IMR-90 (cell line): ENCODE measurements around the gene KLHL17. TPM values are rescaled to one million over a fixed set of nuclear protein-coding genes. Genes with fewer than 3 reads are reported as not detected.

Source experiments
- ATAC-seq: fragments of 200-7000 bp; cut with Tn5 transposase; 2 replicates; pipeline ENCODE4 v1.9.1; 2020; ENCODE audit warnings: low read depth, mild to moderate bottlenecking, moderate library complexity
- BruUV-seq: library from RNA; stranded (reverse); fragments of 400-500 nt; replicated peaks from 2 replicates; lab custom pipeline; 2021; lab: Mats Ljungman, UMichigan
- CTCF ChIA-PET: fragments of 300-600 bp; formaldehyde crosslinking; extraction: SDS; loops from one replicate; lab custom pipeline; 2021; ENCODE audit warnings: antibody characterized with exemption; lab: Yijun Ruan, JAX
- POLR2A ChIA-PET: fragments of 300-600 bp; sonication (Branson Sonifier 250); formaldehyde crosslinking; loops from one replicate; lab custom pipeline; 2022; ENCODE audit warnings: antibody characterized with exemption; ENCODE audit not compliant: unreplicated experiment; lab: Charles Lee
- DNase-seq: peaks from one replicate; pipeline ENCODE4 v3.0.0; 2013
- H2AFZ ChIP-seq: replicated peaks from 2 replicates; pipeline ENCODE3; 2013; ENCODE audit warnings: low read length, mild to moderate bottlenecking; ENCODE audit not compliant: poor library complexity
- H2AK5ac ChIP-seq: 2 replicates; pipeline ENCODE4 v1.6.1; 2013; ENCODE audit warnings: low read depth, low read length, inconsistent platforms
- H2AK9ac ChIP-seq: replicated peaks from 2 replicates; pipeline ENCODE3; 2013; ENCODE audit warnings: mild to moderate bottlenecking, low read depth, low read length, moderate library complexity; ENCODE audit not compliant: poor library complexity
- H2BK120ac ChIP-seq: 2 replicates; pipeline ENCODE4 v1.6.1; 2013; ENCODE audit warnings: low read depth, low read length, inconsistent platforms
- H2BK15ac ChIP-seq: 3 replicates; pipeline ENCODE4 v1.6.1; 2013; ENCODE audit warnings: low read depth, low read length, inconsistent platforms
- H2BK20ac ChIP-seq: 2 replicates; pipeline ENCODE4 v1.6.1; 2013; ENCODE audit warnings: low read depth, mild to moderate bottlenecking, inconsistent platforms, low read length, moderate library complexity
- H2BK5ac ChIP-seq: 2 replicates; pipeline ENCODE4 v1.6.1; 2013; ENCODE audit warnings: mild to moderate bottlenecking, low read depth, low read length, inconsistent platforms; ENCODE audit not compliant: poor library complexity, severe bottlenecking
- H3K14ac ChIP-seq: replicated peaks from 2 replicates; pipeline ENCODE4 v1.6.1; 2013; ENCODE audit warnings: low read depth, low read length, inconsistent platforms
- H3K18ac ChIP-seq: 2 replicates; pipeline ENCODE4 v1.6.1; 2013; ENCODE audit warnings: low read depth, low read length, control low read depth
- H3K23ac ChIP-seq: 2 replicates; pipeline ENCODE4 v1.6.1; 2013; ENCODE audit warnings: low read depth, low read length, inconsistent platforms
- H3K27ac ChIP-seq: 2 replicates; pipeline ENCODE4 v1.5.1; 2013; ENCODE audit warnings: mild to moderate bottlenecking, control low read depth, low read length; ENCODE audit not compliant: insufficient read depth
- H3K27me3 ChIP-seq: 2 replicates; pipeline ENCODE4 v1.6.1; 2013; ENCODE audit warnings: low read length; ENCODE audit not compliant: control insufficient read depth, insufficient read depth
- H3K36me3 ChIP-seq: 2 replicates; pipeline ENCODE4 v1.6.1; 2013; ENCODE audit warnings: low read length, mixed read lengths; ENCODE audit not compliant: control insufficient read depth, insufficient read depth
- H3K4ac ChIP-seq: 2 replicates; pipeline ENCODE4 v1.6.1; 2013; ENCODE audit warnings: low read depth, low read length, inconsistent platforms
- H3K4me1 ChIP-seq: 2 replicates; pipeline ENCODE4 v1.6.1; 2013; ENCODE audit warnings: low read length, mixed read lengths; ENCODE audit not compliant: control insufficient read depth, insufficient read depth
- H3K4me2 ChIP-seq: 2 replicates; pipeline ENCODE4 v1.6.1; 2013; ENCODE audit warnings: low read depth, mild to moderate bottlenecking, control low read depth, low read length, moderate library complexity
- H3K4me3 ChIP-seq: 2 replicates; pipeline ENCODE4 v1.5.1; 2013; ENCODE audit warnings: low read depth, mild to moderate bottlenecking, control low read depth, low read length, moderate library complexity; ENCODE audit not compliant: insufficient read depth
- H3K56ac ChIP-seq: 2 replicates; pipeline ENCODE4 v1.6.1; 2013; ENCODE audit warnings: low read length, inconsistent platforms; ENCODE audit not compliant: insufficient read depth; ENCODE audit errors: extremely low read depth
- H3K79me1 ChIP-seq, 2 experiments: 2 replicates each; pipeline ENCODE4 v1.6.1; 2013; ENCODE audit warnings: low read length in 2 of 2, inconsistent platforms in 1 of 2, low read depth in 1 of 2
- H3K9ac ChIP-seq: 2 replicates; pipeline ENCODE4 v1.6.1; 2013; ENCODE audit warnings: low read depth, low read length, control low read depth
- H3K9me1 ChIP-seq: 2 replicates; pipeline ENCODE4 v1.6.1; 2013; ENCODE audit warnings: low read length, inconsistent platforms; ENCODE audit not compliant: insufficient read depth
- H3K9me3 ChIP-seq: 2 replicates; pipeline ENCODE4 v1.6.1; 2013; ENCODE audit warnings: low read length; ENCODE audit not compliant: control insufficient read depth, insufficient read depth
- H4K20me1 ChIP-seq: 2 replicates; pipeline ENCODE4 v1.6.1; 2013; ENCODE audit warnings: low read length, inconsistent platforms; ENCODE audit not compliant: insufficient read depth
- H4K5ac ChIP-seq: 2 replicates; pipeline ENCODE4 v1.6.1; 2013; ENCODE audit warnings: mild to moderate bottlenecking, low read depth, low read length, control low read depth
- H4K8ac ChIP-seq, 2 experiments: 2 replicates each; pipeline ENCODE4 v1.6.1; 2013; ENCODE audit warnings: low read depth in 2 of 2, low read length in 2 of 2, control low read depth in 1 of 2, inconsistent platforms in 1 of 2
- H4K91ac ChIP-seq: 2 replicates; pipeline ENCODE4 v1.6.1; 2013; ENCODE audit warnings: low read depth, low read length, inconsistent platforms; ENCODE audit not compliant: insufficient read depth
- BHLHE40 ChIP-seq: fragments of 150-350 bp; IDR thresholded peaks from 2 replicates; pipeline ENCODE4 v1.6.1; 2016; ENCODE audit warnings: mild to moderate bottlenecking, low read depth, low read length
- MAZ ChIP-seq: IDR thresholded peaks from 2 replicates; pipeline ENCODE4 v1.6.1; 2012; ENCODE audit warnings: low read depth, mild to moderate bottlenecking, low read length, improper control_type of control experiment, moderate library complexity, borderline replicate concordance
- POLR2A ChIP-seq: IDR thresholded peaks from 2 replicates; pipeline ENCODE4 v1.6.1; 2012; ENCODE audit warnings: mild to moderate bottlenecking, low read depth, low read length
- RCOR1 ChIP-seq: IDR thresholded peaks from 2 replicates; pipeline ENCODE4 v1.6.1; 2012; ENCODE audit warnings: mild to moderate bottlenecking, low read length, improper control_type of control experiment; ENCODE audit not compliant: insufficient replicate concordance
- WGBS, 2 experiments: methylation state at CpG; one replicate each; pipeline versions ENCODE4 v1.1.5 to v1.1.7; 2013; ENCODE audit warnings: missing lambda C conversion rate in 2 of 2; ENCODE audit not compliant: insufficient read length in 1 of 2; ENCODE audit errors: extremely low coverage in 2 of 2; 5-methylcytosine and 5-hydroxymethylcytosine counted together
- dilution Hi-C: fragments of 300-500 bp; cut with HindIII; formaldehyde crosslinking; loops from one replicate; pipeline ENCODE4 v1.14.3; 2018; ENCODE audit warnings: low sequenced_read_pairs; ENCODE audit not compliant: unreplicated experiment
- in situ Hi-C: fragments of 300-500 bp; cut with MboI; formaldehyde crosslinking; loops from 3 replicates; pipeline ENCODE4 v1.14.3; 2019; ENCODE audit warnings: low sequenced_read_pairs, inconsistent platforms, mixed read lengths
- intact Hi-C: fragments of 100-400 bp; cut with micrococcal nuclease; formaldehyde crosslinking; loops from 2 replicates; pipeline ENCODE4 v1.10.0; 2022
- polyA plus RNA-seq, 3 experiments: library from polyadenylated mRNA; depleted of rRNA; stranded (reverse); fragments of >200 nt; gene quantifications; 2 replicates each; pipeline ENCODE4 v1.2.3, GENCODE V29; 2012; ENCODE audit warnings: low replicate concordance in 1 of 3
- total RNA-seq: library from RNA; depleted of rRNA; stranded (reverse); fragments of >200 nt; gene quantifications from 2 replicates; pipeline ENCODE4 v1.2.3, GENCODE V29; 2012

KLHL17 gene
- total and polyA plus RNA-seq, 2 of the 4 experiments (the other 2 are of a cell fraction), result 3.4 to 41.0 TPM

DNA sequence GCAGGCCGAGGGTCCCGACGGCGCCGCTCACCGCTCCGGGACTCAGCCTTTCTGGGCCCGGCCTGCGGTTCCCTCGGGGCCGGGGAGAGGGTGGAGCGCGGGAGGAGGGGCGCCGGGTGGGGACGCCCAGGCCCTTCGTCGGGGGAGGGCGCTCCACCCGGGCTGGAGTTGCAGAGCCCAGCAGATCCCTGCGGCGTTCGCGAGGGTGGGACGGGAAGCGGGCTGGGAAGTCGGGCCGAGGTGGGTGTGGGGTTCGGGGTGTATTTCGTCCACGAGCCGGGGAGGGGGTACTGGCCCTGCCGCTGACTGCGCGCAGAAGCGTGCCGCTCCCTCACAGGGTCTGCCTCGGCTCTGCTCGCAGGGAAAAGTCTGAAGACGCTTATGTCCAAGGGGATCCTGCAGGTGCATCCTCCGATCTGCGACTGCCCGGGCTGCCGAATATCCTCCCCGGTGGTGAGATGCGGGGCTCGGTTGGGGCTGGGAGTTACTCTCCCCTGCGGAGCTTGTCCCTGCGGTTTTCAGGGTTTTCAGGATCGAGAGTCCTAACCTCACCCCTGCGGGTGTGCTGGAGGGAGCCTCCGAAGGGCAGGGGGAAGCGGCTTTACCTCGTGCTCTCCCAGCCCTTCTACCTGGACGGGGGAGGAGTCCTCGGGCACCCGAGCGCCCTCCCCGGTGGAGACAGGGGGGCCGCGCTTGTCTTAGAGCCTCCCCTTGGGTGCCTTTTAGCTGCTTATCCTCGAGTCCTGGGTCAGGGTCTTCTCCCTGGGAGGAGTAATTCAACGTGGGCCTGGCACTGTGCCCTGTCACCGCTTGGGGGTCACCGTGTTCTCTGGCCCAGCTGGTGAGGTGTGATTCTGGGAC, 34.6 kb upstream of the KLHL17 start:
- DNase-seq (peak; percentile 28), ATAC-seq (peak; percentile 56)
- Histone ChIP-seq H3K18ac (no peak overlapping the region), H3K9ac (peak overlapping the region; percentile 37; the same call in 1 of the 2 replicates), H3K79me1 (peaks cover 4 to 20% of the 10 kb centered on the region in 2 experiments; a peak in 2 of 4 replicates), H4K20me1 (peaks cover 3% of the 10 kb centered on the region), H4K8ac (no peak overlapping the region), H2AFZ (peak overlapping the region; percentile 80), H3K23ac (no peak overlapping the region), H3K4me3 (peak overlapping the region; percentile 59), H2BK20ac (no peak overlapping the region), H3K4me1 (peaks cover 11% of the 10 kb centered on the region), H2AK5ac (no peak overlapping the region; the same call in 1 of the 2 replicates), H3K14ac (no peak overlapping the region), H3K4ac (no peak overlapping the region; the same call in 1 of the 2 replicates), H3K27me3 (no peaks in the 10 kb centered on the region), H4K5ac (no peak overlapping the region), H3K9me1 (peaks cover 5% of the 10 kb centered on the region), H2AK9ac (peak overlapping the region; percentile 55), H3K9me3 (no peaks in the 10 kb centered on the region), H3K56ac (no peak overlapping the region), H4K91ac (no peak overlapping the region), H3K36me3 (peaks cover 9% of the 10 kb centered on the region), H2BK15ac (no peak overlapping the region), H3K4me2 (peak overlapping the region; percentile 76), H2BK5ac (no peak overlapping the region), H2BK120ac (no peak overlapping the region), H3K27ac (no peak overlapping the region; the same call in 1 of the 2 replicates)
- in situ Hi-C loops (no loop called here), intact Hi-C loops (loop anchor here (2.0 kb wide), 1 partner anchor 15 kb away; no protein-coding TSS in a partner anchor), dilution Hi-C loops (no loop called here)
- TF ChIP-seq MAZ (no peak), RCOR1 (no peak), BHLHE40 (no peak), POLR2A (no peak)
- POLR2A ChIA-PET, result no interaction called here
- 15% methylated on average over 14 of the region's 65 CpGs; no CpG with 5 or more reads in 1 of the 2 experiments for WGBS, 2 experiments
- no TSS peak for BruUV-seq
- CTCF ChIA-PET, result no interaction called here
